ENCODE data around the gene ZFAND3.

ZFAND3 gene

GRCh38 chr6:38157905-38158304 is 338.4 kb downstream of the ZFAND3 start:
- TF ChIP-seq ZFX (IDR thresholded peaks at IDR 0.05; ENCODE audit: borderline replicate concordance) (no peak), CTCF (IDR thresholded peaks at IDR 0.05) (no peak)
- H3K27ac ChIP-seq: no peak overlapping the region

- no peak overlapping the region for H3K27ac ChIP-seq
- TF ChIP-seq ZFX (IDR thresholded peaks at IDR 0.05; ENCODE audit: borderline replicate concordance) (no peak), CTCF (IDR thresholded peaks at IDR 0.05) (no peak)
Measured at GRCh38 chr6:38158762-38159350, 339.3 kb downstream of the ZFAND3 start.

- H3K27ac ChIP-seq: no peak overlapping the region
- TF ChIP-seq CTCF (IDR thresholded peaks at IDR 0.05): no peak
- no peak for TF ChIP-seq ZFX (IDR thresholded peaks at IDR 0.05; ENCODE audit: borderline replicate concordance)
Measured at GRCh38 chr6:38159596-38159995, 340.1 kb downstream of the ZFAND3 start.

GRCh38 chr6:38160831-38161230 is 341.3 kb downstream of the ZFAND3 start:
- H3K27ac ChIP-seq: no peak overlapping the region
- TF ChIP-seq ZFX (IDR thresholded peaks at IDR 0.05; ENCODE audit: borderline replicate concordance) (no peak), CTCF (IDR thresholded peaks at IDR 0.05) (no peak)

GRCh38 chr6:38161331-38161730 is 341.8 kb downstream of the ZFAND3 start:
- TF ChIP-seq ZFX (IDR thresholded peaks at IDR 0.05; ENCODE audit: borderline replicate concordance): no peak
- no peak for TF ChIP-seq CTCF (IDR thresholded peaks at IDR 0.05)
- no peak overlapping the region for H3K27ac ChIP-seq

GRCh38 chr6:38161754-38162492 is 342.4 kb downstream of the ZFAND3 start:
- H3K27ac ChIP-seq: no peak overlapping the region
- TF ChIP-seq ZFX (IDR thresholded peaks at IDR 0.05; ENCODE audit: borderline replicate concordance) (no peak), CTCF (IDR thresholded peaks at IDR 0.05) (no peak)

GRCh38 chr6:38162493-38163185 is 343.1 kb downstream of the ZFAND3 start:
- H3K27ac ChIP-seq: no peak overlapping the region
- TF ChIP-seq CTCF (IDR thresholded peaks at IDR 0.05) (no peak), ZFX (IDR thresholded peaks at IDR 0.05; ENCODE audit: borderline replicate concordance) (no peak)
